Measurements from ENCODE around the gene DBNDD1. TPM values are rescaled to one million over a fixed set of nuclear protein-coding genes. Genes with fewer than 3 reads are reported as not detected.
"Not testable (repeated sequence)": the region's sequence is repeated elsewhere in the genome, so short reads cannot be mapped to it uniquely, and the experiment has no call there.

The DBNDD1 gene
- total RNA-seq: 4.6 TPM
- long read RNA-seq, transcript DBNDD1-201 (4 exons, 2,079 nt): major isoform, 27 of 30 reads
- long read RNA-seq, partial matches to known transcripts: 0 of 30 reads
- long read RNA-seq, other reads (novel, unspliced or antisense): 0 of 30 reads

GRCh38 chr16:90018652-90019542, at the start of gene DBNDD1:
Gene DBNDD1 (minus strand): TSS chr16:90019456. CDS start chr16:90019341, 115 bp downstream.
- peak within 1 kb of the TSS; percentile 78 for H3K4me3 ChIP-seq
- peaks cover 51% of the 10 kb centered on the region for H3K4me1 ChIP-seq
- TF ChIP-seq CTCF (IDR thresholded peaks at IDR 0.05; ENCODE audit: borderline replicate concordance): peak; percentile 1
- no peaks in the 10 kb centered on the region for H3K36me3 ChIP-seq
- H3K9me3 ChIP-seq (replicated peaks): no peaks in the 10 kb centered on the region
- no peak for DNase-seq
- intact Hi-C loops (cut with micrococcal nuclease): no loop called here
- H3K27me3 ChIP-seq (ENCODE audit: low read depth): peaks cover 23% of the 10 kb centered on the region
- peak within 1 kb of the TSS; percentile 1 for H3K27ac ChIP-seq (replicated peaks)

- H3K4me1 ChIP-seq: no peaks in the 10 kb centered on the region
- TF ChIP-seq CTCF (IDR thresholded peaks at IDR 0.05; ENCODE audit: borderline replicate concordance): no peak
- intact Hi-C loops (cut with micrococcal nuclease): no loop called here
Measured at GRCh38 chr16:90061437-90061836, 42.2 kb upstream of the DBNDD1 start.

GRCh38 chr16:90057738-90058173, 38.5 kb upstream of the DBNDD1 start:
- no peak for TF ChIP-seq CTCF (IDR thresholded peaks at IDR 0.05; ENCODE audit: borderline replicate concordance)
- peaks cover 22% of the 10 kb centered on the region for H3K9me3 ChIP-seq (replicated peaks)
- intact Hi-C loops (cut with micrococcal nuclease): no loop called here
- peaks cover 27% of the 10 kb centered on the region for H3K27me3 ChIP-seq (ENCODE audit: low read depth)
- no peak for DNase-seq
- H3K4me1 ChIP-seq: no peaks in the 10 kb centered on the region
- H3K4me3 ChIP-seq: no peak overlapping the region
- H3K27ac ChIP-seq (replicated peaks): no peak overlapping the region
- H3K36me3 ChIP-seq: no peaks in the 10 kb centered on the region

More at GRCh38 chr16:90061437-90061836, 42.2 kb upstream of the DBNDD1 start:
- Histone ChIP-seq H3K27me3 (ENCODE audit: low read depth) (peaks cover 38% of the 10 kb centered on the region), H3K9me3 (replicated peaks) (no peaks in the 10 kb centered on the region), H3K4me3 (no peak overlapping the region), H3K27ac (replicated peaks) (no peak overlapping the region), H3K36me3 (no peaks in the 10 kb centered on the region)
- no peak for DNase-seq

GRCh38 chr16:90056521-90056920, 37.3 kb upstream of the DBNDD1 start:
- intact Hi-C loops (cut with micrococcal nuclease); DNase-seq; H3K27ac ChIP-seq (replicated peaks); H3K4me1 ChIP-seq; H3K4me3 ChIP-seq; H3K36me3 ChIP-seq: not testable (repeated sequence)
- Histone ChIP-seq H3K27me3 (ENCODE audit: low read depth) (peaks cover 15% of the 10 kb centered on the region), H3K9me3 (replicated peaks) (peaks cover 22% of the 10 kb centered on the region)

GRCh38 chr16:90055371-90055770, 36.1 kb upstream of the DBNDD1 start:
- no peak for DNase-seq
- peaks cover 22% of the 10 kb centered on the region for H3K9me3 ChIP-seq (replicated peaks)
- H3K4me1 ChIP-seq: no peaks in the 10 kb centered on the region
- H3K27ac ChIP-seq (replicated peaks): no peak overlapping the region
- no peak overlapping the region for H3K4me3 ChIP-seq
- peaks cover 11% of the 10 kb centered on the region for H3K27me3 ChIP-seq (ENCODE audit: low read depth)
- H3K36me3 ChIP-seq: no peaks in the 10 kb centered on the region
- intact Hi-C loops (cut with micrococcal nuclease): no loop called here
- no peak for TF ChIP-seq CTCF (IDR thresholded peaks at IDR 0.05; ENCODE audit: borderline replicate concordance)

GRCh38 chr16:90054554-90054953, 35.3 kb upstream of the DBNDD1 start:
- Histone ChIP-seq H3K9me3 (replicated peaks) (peaks cover 22% of the 10 kb centered on the region), H3K4me3 (no peak overlapping the region), H3K27me3 (ENCODE audit: low read depth) (peaks cover 11% of the 10 kb centered on the region), H3K4me1 (no peaks in the 10 kb centered on the region), H3K36me3 (no peaks in the 10 kb centered on the region), H3K27ac (replicated peaks) (no peak overlapping the region)
- no peak for DNase-seq
- intact Hi-C loops (cut with micrococcal nuclease): no loop called here
- no peak for TF ChIP-seq CTCF (IDR thresholded peaks at IDR 0.05; ENCODE audit: borderline replicate concordance)
